Stimulated activated CD4-positive, alpha-beta T cell treated with anti-CD3 and anti-CD28 coated beads, Interleukin-12 subunit alpha, Interleukin-12 subunit beta, amount 100 ng/mL, for 24 hours (primary cell): ENCODE results near the gene ZNF654.
"Not testable (repeated sequence)": the region's sequence is repeated elsewhere in the genome, so short reads cannot be mapped to it uniquely, and the experiment has no call there.

Source experiments
- DNase-seq, 2 experiments: peaks; one replicate each; pipeline ENCODE4 v3.0.0-alpha.2; 2020; ENCODE audit warnings: low read depth in 2 of 2

Gene ZNF654

DNA sequence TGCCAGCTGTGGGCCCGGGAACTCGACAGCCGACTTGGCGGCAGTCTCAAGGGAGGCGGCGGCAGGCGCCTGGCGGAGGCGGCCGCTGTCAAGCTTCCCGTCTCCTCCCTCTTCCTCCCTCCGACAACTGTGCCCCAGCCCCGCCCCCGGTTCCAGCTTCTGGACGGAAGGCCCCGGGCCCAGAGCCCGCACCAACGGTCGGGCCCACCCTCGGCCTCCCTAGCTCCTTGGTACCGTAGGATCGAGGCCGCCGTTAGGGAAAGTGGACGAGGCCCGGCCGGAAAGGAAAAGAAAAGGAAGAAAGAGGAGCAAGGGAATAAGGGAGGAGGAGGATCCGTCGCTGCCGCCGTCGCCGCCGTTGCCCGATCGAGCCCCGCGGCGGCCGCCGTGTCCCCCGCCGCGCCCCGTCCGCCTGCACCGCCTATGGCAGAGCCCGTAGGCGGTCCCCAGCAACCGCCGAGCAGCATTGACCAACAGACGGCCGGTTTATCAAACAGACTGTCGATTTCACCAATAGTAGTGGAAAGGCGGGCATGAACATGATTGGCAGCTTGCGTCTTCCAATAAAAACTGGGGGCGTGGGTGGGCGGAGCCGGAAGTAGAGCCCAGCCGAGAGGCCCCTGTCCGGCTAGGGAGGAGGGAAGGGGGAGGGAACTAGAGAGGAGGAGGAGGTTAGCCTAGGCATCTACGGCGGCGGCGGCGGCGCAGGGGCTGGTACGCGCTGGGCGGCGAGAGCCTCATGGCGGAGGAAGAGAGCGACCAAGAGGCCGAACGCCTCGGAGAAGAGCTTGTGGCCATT, at the start of gene ZNF654, which contains the start of gene CGGBP1:
TSS of gene ZNF654 (plus strand) at position 675 of the 799 bp plus-strand sequence. CDS start at position 740, 65 bp downstream.
TSS of gene CGGBP1 (minus strand) at position 425 of the 799 bp plus-strand sequence. CDS start 3,029 bp downstream, outside the sequence.
- peak; percentile 98 to 99 for DNase-seq

DNA sequence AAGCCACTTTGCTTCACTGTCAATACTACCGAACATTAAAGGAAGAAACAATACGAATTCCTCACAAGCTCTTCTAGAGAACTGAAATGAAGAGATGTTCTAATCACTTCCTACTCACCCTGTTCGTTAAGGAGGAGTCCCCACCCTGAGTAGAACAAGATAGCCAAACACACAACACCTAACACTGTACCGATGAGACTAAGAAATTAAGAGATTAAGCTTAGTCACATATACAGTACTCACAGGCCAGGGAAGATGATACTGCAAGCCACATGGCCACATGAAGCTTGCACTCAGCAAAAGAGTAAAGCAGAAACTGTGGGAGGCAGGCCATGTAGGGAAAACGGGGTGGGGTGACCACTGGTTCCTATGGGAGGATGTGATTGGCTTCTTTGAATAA, 48.2 kb upstream of the ZNF654 start:
- no peak for DNase-seq

DNA sequence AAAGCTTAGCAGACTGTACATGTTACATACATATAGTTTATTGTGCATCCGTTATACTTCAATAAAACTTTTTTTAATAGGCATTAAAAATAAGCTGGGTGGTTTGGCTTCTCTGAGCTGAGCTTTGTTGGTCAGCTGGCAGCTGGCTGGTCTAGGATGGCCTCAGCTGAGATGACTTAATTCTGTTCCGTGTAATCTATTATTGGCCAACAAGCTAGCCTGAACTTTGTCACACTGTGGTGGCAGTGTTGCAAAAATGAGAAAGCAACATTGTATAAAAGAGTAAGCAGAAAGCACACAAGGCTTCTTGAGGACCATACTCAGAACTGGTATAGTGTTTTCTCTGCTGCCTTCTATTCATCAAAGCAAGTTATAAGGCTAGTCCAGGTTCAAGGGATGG, 45.5 kb upstream of the ZNF654 start:
- DNase-seq: no peak

DNA sequence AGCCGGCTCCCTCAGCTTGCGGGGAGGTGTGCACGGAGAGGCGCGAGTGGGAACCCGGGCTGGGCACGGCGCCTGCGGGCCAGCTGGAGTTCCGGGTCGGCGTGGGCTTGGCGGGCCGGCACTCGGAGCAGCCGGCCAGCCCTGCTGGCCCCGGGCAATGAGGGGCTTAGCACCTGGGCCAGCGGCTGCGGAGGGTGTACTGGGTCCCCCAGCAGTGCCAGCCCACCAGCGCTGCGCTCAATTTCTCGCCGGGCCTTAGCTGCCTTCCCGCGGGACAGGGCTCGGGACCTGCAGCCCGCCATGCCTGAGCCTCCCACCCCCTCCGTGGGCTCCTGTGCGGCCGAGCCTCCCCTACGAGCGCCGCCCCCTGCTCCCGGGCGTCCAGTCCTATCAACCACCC, 43.4 kb upstream of the ZNF654 start:
- not testable (repeated sequence) for DNase-seq

DNA sequence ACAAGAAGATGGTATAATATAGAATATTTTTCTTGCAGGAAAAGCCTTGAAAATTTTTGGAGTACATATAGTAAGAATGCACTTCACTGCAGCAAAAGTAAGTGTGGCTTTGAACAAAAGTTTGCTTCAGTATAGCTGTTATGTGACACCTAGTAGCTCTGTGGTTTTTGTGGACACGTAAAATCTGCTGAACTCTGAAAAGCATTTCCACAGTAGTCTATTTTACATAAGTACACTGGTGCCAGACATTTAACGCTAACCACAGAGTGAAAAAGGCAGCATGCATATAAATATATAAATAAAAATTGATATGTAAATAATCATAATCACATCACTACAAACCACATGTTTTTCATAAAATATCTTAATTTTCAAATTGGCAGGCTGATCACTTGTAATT, 40.0 kb upstream of the ZNF654 start:
- DNase-seq: no peak

DNA sequence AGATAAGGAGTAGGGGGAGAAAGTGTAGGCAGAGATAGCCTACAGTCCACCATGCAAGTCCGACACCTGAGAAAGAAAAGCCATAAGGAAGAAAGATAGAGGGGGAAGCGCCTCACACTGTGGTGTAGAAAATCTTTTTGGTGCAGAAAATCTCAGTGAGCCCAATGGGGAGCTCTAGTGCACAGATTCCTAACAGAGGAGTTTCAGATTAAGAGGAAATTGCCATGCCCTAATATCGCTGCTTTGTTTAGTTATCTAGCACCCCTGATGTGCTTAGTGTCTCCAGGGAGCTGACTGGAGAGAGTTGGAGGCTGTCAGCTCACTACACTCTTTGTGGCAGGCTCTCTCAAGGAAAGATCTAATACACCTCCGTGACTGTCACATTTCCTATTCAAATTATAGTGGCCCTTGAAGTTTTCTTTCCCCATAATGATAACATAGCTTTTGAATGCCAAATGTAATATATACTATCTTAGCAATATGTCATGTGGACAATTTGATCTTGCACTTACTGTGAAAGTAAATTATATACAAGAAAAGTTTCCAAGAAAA, 34.0 kb upstream of the ZNF654 start:
- no peak for DNase-seq

DNA sequence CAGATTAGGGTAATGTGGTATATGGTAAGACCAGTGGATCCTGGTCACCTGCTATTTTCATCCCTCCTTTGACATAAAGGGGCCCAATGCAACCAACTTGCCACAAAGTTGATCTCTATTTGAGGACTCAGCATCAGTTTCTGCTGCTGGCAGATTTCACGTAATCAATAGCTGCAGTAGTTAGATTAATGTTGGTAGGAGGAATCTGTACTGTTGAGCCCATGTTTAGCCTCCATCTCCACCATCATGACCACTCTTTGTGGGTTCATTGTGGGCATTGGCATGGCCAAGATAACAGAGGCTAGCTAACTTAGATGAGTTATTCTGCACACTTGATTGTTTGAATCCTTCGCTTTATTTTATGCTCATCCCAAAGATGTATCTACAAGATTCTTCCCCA, 30.2 kb upstream of the ZNF654 start:
- no peak for DNase-seq

DNA sequence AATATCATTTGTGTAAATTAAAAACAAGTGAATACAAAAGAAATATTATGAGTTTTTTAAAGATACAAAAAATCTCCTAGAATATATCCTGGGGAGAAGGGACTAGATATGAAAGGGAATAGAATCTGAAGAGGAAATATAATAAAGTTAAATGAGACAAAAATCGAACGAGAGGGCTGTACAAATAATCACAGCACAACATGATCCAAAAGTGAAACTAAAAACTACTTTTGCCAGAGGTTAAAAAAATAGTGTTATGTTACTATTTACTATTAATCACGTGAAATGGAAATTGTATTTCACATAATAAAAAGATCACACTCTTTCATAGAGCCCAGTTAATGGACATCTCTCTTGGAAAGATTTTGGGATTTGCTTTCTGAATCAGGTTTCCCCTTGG, 28.8 kb upstream of the ZNF654 start:
- no peak for DNase-seq

DNA sequence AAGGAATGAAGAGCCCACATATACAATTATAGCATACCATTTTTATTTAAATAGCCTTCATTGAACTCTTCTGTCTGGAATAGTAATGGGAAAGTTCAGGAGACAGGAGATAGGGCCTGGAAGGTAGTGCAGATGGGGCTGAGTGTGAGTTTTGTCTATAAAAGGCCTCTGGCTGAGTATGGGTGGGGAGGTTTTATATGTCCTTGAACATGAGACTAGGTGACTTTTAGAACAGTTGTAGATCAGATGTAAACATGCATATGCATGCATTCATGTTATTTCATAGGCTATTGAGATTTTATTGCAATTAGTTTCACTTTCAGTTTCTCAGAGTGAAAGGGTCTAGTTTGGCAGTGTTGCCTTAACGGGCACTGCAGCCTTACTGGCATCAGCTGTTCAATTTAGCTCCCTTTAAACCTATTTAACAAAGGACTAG, 27.4 kb upstream of the ZNF654 start:
- DNase-seq: no peak

DNA sequence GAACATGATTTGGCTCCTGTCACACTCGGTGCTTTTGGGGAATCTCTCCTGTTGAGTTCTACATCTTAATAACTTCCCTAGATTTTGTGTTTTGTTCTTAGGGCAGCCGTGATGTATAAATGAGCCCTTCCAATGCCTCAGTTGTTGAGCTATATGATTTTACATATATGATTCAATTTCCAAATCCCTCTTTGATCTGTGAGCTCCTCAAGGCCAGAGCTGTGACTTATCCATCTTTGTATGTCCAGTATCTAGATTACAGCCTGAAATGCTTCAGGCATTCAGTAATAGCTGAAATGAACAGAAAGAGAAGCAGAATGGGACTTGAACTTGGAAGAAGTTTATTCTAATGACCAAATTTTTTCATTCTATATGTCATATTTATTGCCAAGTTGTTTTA, 26.8 kb upstream of the ZNF654 start:
- DNase-seq: no peak

DNA sequence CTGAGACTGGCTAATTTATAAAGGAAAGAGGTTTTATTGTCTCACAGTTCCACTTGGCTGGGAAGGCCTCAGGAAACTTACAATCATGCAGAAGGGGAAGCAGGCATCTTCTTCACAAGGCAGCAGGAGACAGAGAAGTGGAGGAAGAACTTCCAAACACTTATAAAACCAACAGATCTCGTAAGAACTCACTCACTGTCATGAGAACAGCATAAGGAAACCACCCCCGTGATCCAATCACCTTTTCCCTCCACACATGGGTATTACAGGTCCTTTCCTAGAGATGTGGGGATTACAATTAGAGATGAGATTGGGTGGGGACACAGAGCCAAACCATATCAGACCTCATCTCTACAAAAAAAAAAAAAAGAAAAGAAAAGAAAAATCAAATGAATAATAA, 26.0 kb upstream of the ZNF654 start:
- no peak for DNase-seq

DNA sequence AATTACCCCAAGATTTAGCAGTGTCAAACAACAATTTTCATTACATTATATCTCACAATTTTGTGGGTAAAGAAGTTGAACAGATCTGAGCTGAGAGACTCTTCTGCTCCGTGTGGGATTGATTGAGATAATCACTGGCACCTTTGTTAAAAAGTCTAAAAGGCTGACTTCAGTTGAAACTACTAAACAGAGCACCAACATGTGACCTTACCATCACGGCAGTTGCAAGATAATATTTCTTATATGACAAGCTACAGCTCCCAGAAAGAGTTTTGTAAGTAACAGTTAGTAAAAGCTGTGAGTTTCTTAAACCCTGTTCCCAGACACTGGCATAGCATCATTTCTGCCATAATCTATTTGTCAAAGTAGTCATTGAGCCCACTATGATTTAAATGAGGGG, 25.2 kb upstream of the ZNF654 start:
- no peak for DNase-seq

DNA sequence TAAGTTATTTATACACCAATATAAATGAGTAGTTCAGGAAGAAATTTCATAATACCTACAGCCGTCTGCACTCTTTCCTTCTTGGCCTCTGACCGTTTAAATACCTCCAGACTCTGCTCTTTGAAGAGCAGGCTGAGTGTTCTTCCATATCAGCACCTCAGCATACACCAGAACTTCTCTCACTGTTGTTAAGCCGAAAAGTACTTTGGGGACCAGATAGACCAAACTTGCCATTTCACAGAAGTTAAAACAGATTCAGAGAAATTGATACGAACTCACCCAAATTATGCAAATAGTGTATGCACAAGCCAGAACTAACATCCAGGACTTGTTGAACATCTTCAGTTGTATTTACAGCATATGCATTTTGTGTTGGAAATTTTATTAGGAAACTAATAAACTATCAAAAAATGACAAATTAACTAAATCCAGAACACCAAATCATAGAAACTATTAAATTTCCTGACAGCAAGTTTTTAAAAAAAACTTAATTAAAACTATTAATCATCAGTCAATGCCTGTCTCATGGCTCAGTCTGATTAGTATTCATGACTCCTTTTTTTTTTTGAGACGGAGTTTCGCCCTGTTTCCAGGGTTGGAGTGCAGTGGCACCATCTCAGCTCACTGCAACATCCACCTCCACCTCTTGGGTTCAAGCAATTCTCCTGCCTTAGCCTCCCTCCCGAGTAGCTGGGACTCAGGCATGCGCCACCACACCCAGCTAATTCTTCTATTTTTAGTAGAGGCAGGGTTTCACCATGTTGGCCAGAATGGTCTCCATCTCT, 24.4 kb upstream of the ZNF654 start:
- DNase-seq: no peak

DNA sequence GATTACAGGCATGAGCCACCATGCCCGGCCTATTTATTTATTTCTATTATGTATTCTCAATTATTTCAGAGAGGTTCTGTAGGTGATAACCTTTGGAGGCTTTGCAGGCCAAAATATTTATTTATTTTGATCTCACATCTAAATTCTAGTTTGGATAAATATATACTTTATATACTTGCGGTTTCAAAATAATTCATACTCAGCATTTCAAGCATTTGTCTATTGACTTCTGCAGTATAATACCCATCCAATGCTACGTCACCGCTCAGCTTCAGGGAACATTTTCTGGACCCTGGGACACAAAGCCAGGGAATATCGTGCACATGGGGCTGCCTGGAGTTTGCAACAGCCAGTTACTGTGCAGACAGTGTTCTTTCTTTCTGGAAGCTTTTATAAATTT, 22.8 kb upstream of the ZNF654 start:
- no peak for DNase-seq

DNA sequence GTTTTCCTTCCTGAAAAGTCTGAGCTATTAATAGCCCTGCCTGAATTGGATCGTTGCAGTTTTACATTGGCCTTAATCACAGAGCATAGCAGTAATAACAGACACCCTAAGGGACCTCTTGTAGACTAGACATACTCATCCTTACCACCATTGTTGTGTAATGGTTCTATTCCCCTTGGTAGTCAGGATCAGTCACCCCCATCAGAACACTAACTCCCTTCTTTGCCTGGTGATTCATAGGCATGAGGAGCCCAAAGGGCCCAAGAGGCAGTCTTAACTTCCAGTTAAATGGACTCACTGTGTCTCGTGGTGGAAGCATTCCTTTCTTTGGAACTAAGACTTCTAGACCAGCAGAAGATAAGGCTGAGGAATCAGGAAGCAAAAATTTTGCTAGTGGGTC, 20.5 kb upstream of the ZNF654 start:
- DNase-seq: no peak

DNA sequence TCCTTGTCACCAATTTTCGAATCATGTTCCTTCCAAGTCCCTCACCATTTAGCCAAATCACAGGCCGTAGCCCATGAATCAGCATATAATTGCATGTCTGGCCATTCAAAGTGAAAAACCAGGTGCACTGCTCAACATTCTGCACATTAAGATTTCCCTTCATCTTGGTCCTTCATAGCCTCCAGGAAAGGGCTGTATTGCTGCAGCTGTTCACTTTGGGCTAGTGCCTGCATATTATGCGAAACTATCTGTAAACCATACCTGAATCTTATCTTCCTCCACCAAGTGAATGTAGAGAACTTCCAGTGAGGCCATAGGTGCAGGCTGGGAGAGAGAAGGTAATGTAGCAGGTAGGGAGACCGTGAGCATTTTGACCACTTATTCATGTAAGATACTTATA, 18.5 kb upstream of the ZNF654 start:
- DNase-seq: no peak

DNA sequence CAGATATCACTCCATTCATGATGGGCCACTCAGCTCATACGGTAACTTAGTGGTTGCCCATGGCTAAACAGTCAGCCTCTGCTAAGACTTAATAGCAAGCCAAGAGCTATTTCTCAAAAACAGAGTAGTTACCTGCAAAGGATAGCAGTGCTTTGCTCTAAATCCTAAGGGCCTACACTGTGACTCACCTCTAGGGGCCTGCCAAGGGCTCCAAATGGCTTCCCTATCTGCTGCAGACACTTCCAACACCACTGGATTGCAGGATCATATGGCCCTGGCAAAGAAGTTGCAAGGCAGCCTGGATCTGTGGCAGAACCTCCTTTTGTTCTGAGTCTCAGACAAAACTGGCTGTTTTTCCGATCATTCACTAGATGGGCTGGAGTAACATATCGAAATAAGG, 18.1 kb upstream of the ZNF654 start:
- DNase-seq: no peak

DNA sequence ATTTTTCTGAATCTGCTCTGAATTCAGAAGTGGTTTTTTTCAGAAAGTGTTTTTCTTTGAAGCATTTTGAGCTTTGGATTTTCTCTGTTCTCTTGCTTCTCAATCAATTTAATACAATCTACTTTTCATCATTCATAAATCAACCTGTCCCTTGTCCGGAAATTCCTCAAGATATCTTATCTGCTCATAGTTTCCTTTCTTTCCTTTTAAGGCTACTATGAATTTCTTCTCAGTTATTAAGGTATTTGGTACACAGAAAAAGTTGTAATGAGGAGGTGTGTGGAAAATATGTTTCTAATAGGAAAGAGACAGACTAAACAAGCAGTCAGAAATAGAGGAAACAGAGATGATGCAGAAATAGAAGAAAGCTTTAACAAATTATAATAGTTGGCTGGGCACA, 14.6 kb upstream of the ZNF654 start:
- DNase-seq: no peak

DNA sequence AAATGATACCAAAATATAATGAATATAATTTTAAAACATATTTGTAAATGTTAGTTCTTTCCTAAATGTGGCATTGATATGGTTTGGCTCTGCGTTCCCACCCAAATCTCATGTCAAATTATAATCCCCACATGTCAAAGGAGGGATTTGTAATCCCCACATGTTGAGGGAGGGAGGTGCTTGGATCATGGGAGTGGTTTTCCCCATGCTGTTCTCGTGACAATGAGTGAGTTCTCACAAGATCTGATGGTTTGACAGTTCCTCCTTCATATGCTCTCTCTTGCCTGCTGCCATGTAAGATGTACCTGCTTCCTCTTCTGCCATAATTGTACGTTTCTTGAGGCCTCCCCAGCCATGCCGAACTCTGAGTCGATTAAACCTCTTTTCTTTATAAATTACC, 12.3 kb upstream of the ZNF654 start:
- no peak for DNase-seq

DNA sequence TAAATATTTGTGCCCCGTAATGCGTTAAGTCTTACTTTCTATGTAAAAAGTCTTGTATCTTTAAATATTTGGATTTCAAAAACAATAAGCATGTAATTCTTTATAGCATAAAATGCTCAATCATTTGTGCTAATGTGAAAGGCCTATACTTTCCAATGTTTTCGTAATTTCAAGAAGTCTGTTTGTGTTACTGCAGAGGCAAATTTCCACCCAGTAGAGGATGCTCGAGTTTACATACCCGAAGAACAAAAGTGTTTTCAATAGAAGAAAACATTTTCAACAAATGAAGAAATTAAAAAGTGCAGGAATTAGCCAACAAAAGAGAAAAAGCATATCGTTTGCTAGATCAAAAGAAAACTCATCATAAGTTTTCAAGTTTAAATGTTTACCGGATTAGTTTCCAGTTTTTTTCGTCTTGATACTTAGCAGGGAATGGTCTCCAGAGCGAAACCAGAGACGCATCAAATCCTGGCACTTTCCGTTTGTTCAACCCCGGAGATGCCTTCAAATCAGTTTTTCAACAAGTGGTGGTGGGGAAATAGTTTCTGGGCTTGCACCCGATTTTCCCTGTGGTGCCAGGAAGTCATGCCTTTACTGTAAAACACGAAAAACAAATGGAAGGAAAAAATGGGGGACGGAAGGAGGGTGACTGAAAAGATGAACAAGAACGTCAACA, 1.3 kb upstream of the ZNF654 start:
- DNase-seq: no peak

DNA sequence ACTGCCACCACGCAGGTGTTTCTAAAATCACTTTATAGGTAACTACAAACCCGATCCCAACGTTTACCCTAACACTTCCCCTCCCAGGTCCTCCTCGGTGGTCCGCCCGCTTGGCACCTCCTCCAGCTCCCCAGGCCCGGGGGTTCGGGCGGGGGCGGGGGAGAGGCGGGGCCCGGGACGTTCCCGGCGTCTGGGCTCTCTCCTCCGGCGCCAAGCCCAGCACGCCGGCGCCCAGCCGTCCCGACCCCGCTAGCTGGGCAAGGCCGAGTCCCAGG, 812 bp upstream of the ZNF654 start:
- no peak for DNase-seq

DNA sequence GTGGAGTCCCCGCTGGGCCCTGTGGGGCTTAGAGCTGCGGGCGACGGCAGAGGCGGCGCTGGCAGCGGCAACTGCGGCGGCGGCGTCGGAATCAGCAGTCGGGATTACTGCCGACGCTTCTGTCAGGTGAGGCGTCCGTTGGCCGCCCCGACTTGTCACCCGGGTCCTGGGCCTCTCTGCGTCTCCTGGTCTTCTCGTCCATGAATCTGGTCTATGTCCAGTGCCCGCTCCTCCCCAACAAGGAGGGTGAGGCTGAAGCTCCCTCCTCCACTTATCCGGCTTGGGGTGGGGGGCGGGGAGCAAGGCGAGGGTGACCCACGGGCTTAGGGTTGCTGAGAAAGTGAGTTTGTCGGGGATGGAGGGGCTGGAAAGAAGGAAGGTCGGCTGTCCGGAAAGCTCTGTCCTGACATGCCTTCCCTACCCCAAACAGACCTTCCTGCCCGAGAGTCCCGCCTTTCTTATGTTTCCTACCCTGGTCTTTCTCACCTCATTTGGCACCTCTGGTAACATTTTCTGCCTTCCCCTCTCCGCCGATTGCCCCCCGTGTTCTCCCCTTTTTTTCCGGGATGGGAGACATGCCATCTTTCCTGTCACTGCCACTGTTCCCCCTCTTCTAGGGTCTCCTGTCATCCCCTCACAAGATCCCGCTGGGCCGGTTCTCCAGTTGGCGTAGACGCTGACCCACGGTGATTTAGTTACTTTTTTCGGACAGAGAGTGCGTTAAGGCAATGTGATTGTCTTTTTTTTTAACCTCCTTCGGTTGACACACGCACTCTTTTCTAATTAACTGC, 520 bp downstream of the ZNF654 start:
- peak in 1 of 2 experiments; percentile 8 for DNase-seq
